SK-N-SH (cell line): ENCODE measurements around the gene MPHOSPH9. TPM values are rescaled to one million over a fixed set of nuclear protein-coding genes. Genes with fewer than 3 reads are reported as not detected.
A peak's percentile ranks its signal among the peaks of the same experiment; 100 is the strongest.

Experiments used
- CTCF ChIA-PET: fragments of 300-600, 350-600 bp; formaldehyde crosslinking; extraction: SDS; loops from one replicate; lab custom pipeline; 2021; lab: Yijun Ruan, JAX
- POLR2A ChIA-PET: fragments of 350-600 bp; sonication (Branson Sonifier 250); formaldehyde crosslinking; extraction: SDS; loops from one replicate; lab custom pipeline; 2020; ENCODE audit warnings: antibody characterized with exemption, inconsistent platforms; lab: Yijun Ruan, JAX
- DNase-seq: peaks from one replicate; pipeline ENCODE4 v3.0.0; 2012
- H2AFZ ChIP-seq: fragments of 200-600 bp; sonication (generic); 2 replicates; pipeline ENCODE4 v1.8.1; 2016; ENCODE audit warnings: antibody characterized with exemption, mild to moderate bottlenecking, low read depth
- H3F3A ChIP-seq: fragments of 200-600 bp; sonication (generic); replicated peaks from 2 replicates; pipeline ENCODE3; 2016; ENCODE audit warnings: antibody characterized with exemption, mild to moderate bottlenecking; ENCODE audit not compliant: insufficient read depth
- H3K27ac ChIP-seq, 2 experiments: fragments of 200-500 bp in 1 of 2; fragments of 200-600 bp in 1 of 2; sonication (Bioruptor generic) in 1 of 2; sonication (generic), shearing (Covaris generic) in 1 of 2; 2 replicates each; pipeline versions ENCODE4 v1.5.1 to v1.6.1; 2014 to 2016; ENCODE audit warnings: low read depth in 2 of 2, inconsistent platforms in 1 of 2, low read length in 1 of 2, mild to moderate bottlenecking in 1 of 2, mixed read lengths in 1 of 2
- H3K27me3 ChIP-seq: fragments of 200-600 bp; sonication (generic), shearing (Covaris generic); 2 replicates; pipeline ENCODE4 v1.6.1; 2016; ENCODE audit warnings: mixed run types; ENCODE audit not compliant: insufficient read depth
- H3K36me3 ChIP-seq, 2 experiments: fragments of 200-500 bp in 1 of 2; fragments of 200-600 bp in 1 of 2; sonication (Bioruptor generic) in 1 of 2; sonication (generic) in 1 of 2; replicated peaks in 1 of 2; 2 replicates each; pipeline versions ENCODE3 to v1.5.1; 2014 to 2016; ENCODE audit warnings: low read length in 1 of 2, mild to moderate bottlenecking in 1 of 2; ENCODE audit not compliant: insufficient read depth in 2 of 2, control insufficient read depth in 1 of 2
- H3K4me1 ChIP-seq, 2 experiments: fragments of 200-500 bp in 1 of 2; fragments of 200-600 bp in 1 of 2; sonication (Bioruptor generic) in 1 of 2; sonication (generic), shearing (Covaris generic) in 1 of 2; 2 replicates each; pipeline versions ENCODE4 v1.5.1 to v1.6.1; 2014 to 2016; ENCODE audit warnings: low read depth in 1 of 2, low read length in 1 of 2, mixed run types in 1 of 2; ENCODE audit not compliant: insufficient read depth in 2 of 2, control insufficient read depth in 1 of 2
- H3K4me2 ChIP-seq: fragments of 200-600 bp; sonication (generic), shearing (Covaris generic); 2 replicates; pipeline ENCODE4 v1.6.1; 2017; ENCODE audit warnings: mixed run types
- H3K4me3 ChIP-seq, 2 experiments: fragments of 200-500 bp in 1 of 2; fragments of 200-600 bp in 1 of 2; sonication (Bioruptor generic) in 1 of 2; sonication (generic), shearing (Covaris generic) in 1 of 2; 2 replicates each; pipeline versions ENCODE4 v1.5.1 to v1.8.1; 2014 to 2016; ENCODE audit warnings: low read depth in 2 of 2, inconsistent platforms in 1 of 2, low read length in 1 of 2, mild to moderate bottlenecking in 1 of 2, mixed read lengths in 1 of 2, moderate library complexity in 1 of 2
- H3K79me2 ChIP-seq: fragments of 200-600 bp; sonication (generic); 2 replicates; pipeline ENCODE4 v1.8.1; 2017; ENCODE audit warnings: mild to moderate bottlenecking; ENCODE audit not compliant: insufficient read depth
- H3K9ac ChIP-seq: fragments of 200-600 bp; sonication (generic); 2 replicates; pipeline ENCODE4 v1.6.1; 2017; ENCODE audit warnings: mixed run types
- H3K9me2 ChIP-seq: fragments of 200-600 bp; sonication (generic); 2 replicates; pipeline ENCODE4 v1.6.1; 2017; ENCODE audit warnings: mixed run types
- H3K9me3 ChIP-seq: fragments of 200-600 bp; sonication (generic); 2 replicates; pipeline ENCODE4 v1.6.1; 2017; ENCODE audit warnings: mixed run types, mild to moderate bottlenecking, moderate library complexity
- H4K20me1 ChIP-seq: fragments of 200-600 bp; sonication (generic); 2 replicates; pipeline ENCODE4 v1.6.1; 2017; ENCODE audit warnings: mild to moderate bottlenecking, mixed run types; ENCODE audit not compliant: insufficient read depth
- CTCF ChIP-seq: fragments of 200-600 bp; sonication (generic); IDR thresholded peaks from 2 replicates; pipeline ENCODE4 v1.6.1; 2017; ENCODE audit warnings: antibody characterized with exemption, mild to moderate bottlenecking, moderate library complexity
- ELF1 ChIP-seq: IDR thresholded peaks from 2 replicates; pipeline ENCODE4 v1.4.0; 2012
- EP300 ChIP-seq, 2 experiments: IDR thresholded peaks; 2 replicates each; pipeline versions ENCODE4 v1.4.0 to v1.6.1; 2012; ENCODE audit warnings: borderline replicate concordance in 1 of 2, low read depth in 1 of 2, low read length in 1 of 2
- EZH2phosphoT487 ChIP-seq: fragments of 200-600 bp; sonication (generic); IDR thresholded peaks from 2 replicates; pipeline ENCODE4 v1.6.1; 2017; ENCODE audit warnings: low read depth, mixed run types, mild to moderate bottlenecking, antibody characterized with exemption, moderate library complexity, borderline replicate concordance
- FOXJ3 ChIP-seq: sonication (generic); formaldehyde crosslinking; IDR thresholded peaks from 2 replicates; pipeline ENCODE4 v1.5.1; 2020; ENCODE audit warnings: mild to moderate bottlenecking, missing genetic modification reagents
- FOXM1 ChIP-seq: IDR thresholded peaks from 2 replicates; pipeline ENCODE4 v1.4.0; 2012; ENCODE audit warnings: low read depth, mild to moderate bottlenecking
- GABPA ChIP-seq: IDR thresholded peaks from 2 replicates; pipeline ENCODE4 v1.4.0; 2012; ENCODE audit warnings: low read depth, mild to moderate bottlenecking
- GATA2 ChIP-seq: sonication (generic); formaldehyde crosslinking; IDR thresholded peaks from 2 replicates; pipeline ENCODE4 v1.5.0; 2020; ENCODE audit warnings: mild to moderate bottlenecking, missing genetic modification reagents
- IRF3 ChIP-seq: fragments of 150-350 bp; IDR thresholded peaks from 2 replicates; pipeline ENCODE4 v1.6.1; 2016; ENCODE audit warnings: mild to moderate bottlenecking, low read depth, low read length
- JUND ChIP-seq: IDR thresholded peaks from 2 replicates; pipeline ENCODE4 v1.4.0; 2012
- MAX ChIP-seq: IDR thresholded peaks from 2 replicates; pipeline ENCODE4 v1.4.0; 2012; ENCODE audit warnings: low read depth
- MEF2A ChIP-seq: IDR thresholded peaks from 2 replicates; pipeline ENCODE4 v1.4.0; 2012; ENCODE audit warnings: low read depth, borderline replicate concordance
- NFIC ChIP-seq: IDR thresholded peaks from 2 replicates; pipeline ENCODE4 v1.4.0; 2012; ENCODE audit warnings: borderline replicate concordance
- NRF1 ChIP-seq: IDR thresholded peaks from 2 replicates; pipeline ENCODE4 v1.6.1; 2012; ENCODE audit warnings: low read depth, mild to moderate bottlenecking, low read length
- PBX3 ChIP-seq: IDR thresholded peaks from 2 replicates; pipeline ENCODE4; 2012
- POLR2AphosphoS5 ChIP-seq: IDR thresholded peaks from 2 replicates; pipeline ENCODE4 v1.6.1; 2012; ENCODE audit warnings: low read depth, low read length
- RAD21 ChIP-seq: IDR thresholded peaks from 2 replicates; pipeline ENCODE4 v1.6.1; 2012; ENCODE audit warnings: mild to moderate bottlenecking, low read length
- RCOR1 ChIP-seq: fragments of 150-350 bp; IDR thresholded peaks from 2 replicates; pipeline ENCODE4 v1.6.1; 2017; ENCODE audit warnings: antibody characterized with exemption, low read length
- REST ChIP-seq: IDR thresholded peaks from 2 replicates; pipeline ENCODE4 v1.6.1; 2012; ENCODE audit warnings: mild to moderate bottlenecking, low read depth, low read length, moderate library complexity
- SMC3 ChIP-seq: IDR thresholded peaks from 2 replicates; pipeline ENCODE4 v1.6.1; 2012; ENCODE audit warnings: low read depth, low read length, improper control_type of control experiment
- TAF1 ChIP-seq: IDR thresholded peaks from 2 replicates; pipeline ENCODE4 v1.6.1; 2012; ENCODE audit warnings: low read depth, mild to moderate bottlenecking, low read length, moderate library complexity, borderline replicate concordance
- TCF12 ChIP-seq: IDR thresholded peaks from 2 replicates; pipeline ENCODE4 v1.4.0; 2012
- TEAD4 ChIP-seq: IDR thresholded peaks from 2 replicates; pipeline ENCODE4 v1.4.0; 2012; ENCODE audit warnings: mild to moderate bottlenecking, borderline replicate concordance; ENCODE audit not compliant: insufficient read depth
- ZBTB33 ChIP-seq: IDR thresholded peaks from 2 replicates; pipeline ENCODE4 v1.4.0; 2012; ENCODE audit warnings: low read depth, borderline replicate concordance
- WGBS: methylation state at CpG from one replicate; pipeline ENCODE4 v1.1.6; 2017; ENCODE audit warnings: low lambda C conversion rate; 5-methylcytosine and 5-hydroxymethylcytosine counted together
- polyA plus RNA-seq, 3 experiments: library from polyadenylated mRNA; depleted of rRNA; stranded (reverse); fragments of >200 nt; gene quantifications; 2 replicates each; pipeline ENCODE4 v1.2.3, GENCODE V29; 2012

The MPHOSPH9 gene
- polyA plus RNA-seq, 1 of the 3 experiments (the other 2 are of a cell fraction), result 9.0 TPM

GRCh38 chr12:123237646-123238329 is 4.8 kb upstream of the MPHOSPH9 start:
- peak; percentile 57 for DNase-seq
- POLR2A ChIA-PET, result interaction anchor here (0.8 kb wide), 1 partner anchor 11 kb away, joined by 3 read pairs; no protein-coding TSS in a partner anchor
- Histone ChIP-seq H2AFZ (no peak overlapping the region), H3K79me2 (peaks cover 81% of the 10 kb centered on the region), H3K9me2 (no peaks in the 10 kb centered on the region), H3K9ac (no peak overlapping the region), H3K4me2 (no peak overlapping the region), H3K4me1 (peaks cover 0 to 11% of the 10 kb centered on the region in 2 experiments; a peak in 1 of 4 replicates), H3K4me3 (no peak overlapping the region), H3K36me3 (peaks cover 2 to 16% of the 10 kb centered on the region in 2 experiments), H3K27me3 (no peaks in the 10 kb centered on the region), H3K27ac (no peak overlapping the region; a peak in 1 of 4 replicates), H4K20me1 (no peaks in the 10 kb centered on the region), H3F3A (peaks cover 8% of the 10 kb centered on the region), H3K9me3 (no peaks in the 10 kb centered on the region)
- CTCF ChIA-PET, result interaction anchor here (0.6 to 8.6 kb wide), 54 partner anchors 9 to 444 kb away, joined by 3 to 88 read pairs (median 4); partner anchors contain the start of genes ABCB9, ARL6IP4 and OGFOD2
- 66% methylated on average over 6 of the region's 6 CpGs for whole genome bisulfite sequencing
- TF ChIP-seq CTCF, result peak; percentile 90
- TF ChIP-seq MEF2A, result no peak
- TF ChIP-seq EZH2phosphoT487, result no peak
- no peak for TF ChIP-seq ELF1
- no peak for TF ChIP-seq NRF1
- TF ChIP-seq FOXM1, result no peak
- TF ChIP-seq ZBTB33, result no peak
- no peak for TF ChIP-seq JUND
- TF ChIP-seq EP300 (IDR thresholded peaks at IDR 0.05; ENCODE audit: borderline replicate concordance in 1 of 2, low read depth in 1 of 2, low read length in 1 of 2), result no peak
- no peak for TF ChIP-seq REST
- no peak for TF ChIP-seq TAF1
- no peak for TF ChIP-seq GABPA
- TF ChIP-seq NFIC, result no peak
- TF ChIP-seq RCOR1, result no peak
- TF ChIP-seq GATA2, result no peak
- peak; percentile 84 for TF ChIP-seq RAD21
- no peak for TF ChIP-seq IRF3
- no peak for TF ChIP-seq FOXJ3 (CRISPR knock-in tag)
- no peak for TF ChIP-seq TCF12
- TF ChIP-seq POLR2AphosphoS5, result no peak
- no peak for TF ChIP-seq PBX3
- peak; percentile 69 for TF ChIP-seq SMC3
- TF ChIP-seq TEAD4, result no peak
- no peak for TF ChIP-seq MAX
